HG03378 (cell line): Measurements from ENCODE around the gene ADCY2.

ENCODE experiments used
- ATAC-seq: cut with Tn5 transposase; IDR thresholded peaks from one replicate; pipeline ENCODE4 v1.9.1; 2021; ENCODE audit warnings: mild to moderate bottlenecking, moderate library complexity; ENCODE audit not compliant: unreplicated experiment

Gene ADCY2

GRCh38 chr5:7437836-7438235 lies 41.9 kb downstream of the ADCY2 start:
- ATAC-seq, result no peak

GRCh38 chr5:7445068-7445467 lies 49.1 kb downstream of the ADCY2 start:
- ATAC-seq, result no peak

GRCh38 chr5:7445831-7446230 lies 49.9 kb downstream of the ADCY2 start:
- ATAC-seq, result no peak

- no peak for ATAC-seq
These were observed 51.0 kb downstream of the ADCY2 start for GRCh38 chr5:7446913-7447312.

- ATAC-seq, result no peak
These were observed 58.0 kb downstream of the ADCY2 start for GRCh38 chr5:7453947-7454346.

DNA sequence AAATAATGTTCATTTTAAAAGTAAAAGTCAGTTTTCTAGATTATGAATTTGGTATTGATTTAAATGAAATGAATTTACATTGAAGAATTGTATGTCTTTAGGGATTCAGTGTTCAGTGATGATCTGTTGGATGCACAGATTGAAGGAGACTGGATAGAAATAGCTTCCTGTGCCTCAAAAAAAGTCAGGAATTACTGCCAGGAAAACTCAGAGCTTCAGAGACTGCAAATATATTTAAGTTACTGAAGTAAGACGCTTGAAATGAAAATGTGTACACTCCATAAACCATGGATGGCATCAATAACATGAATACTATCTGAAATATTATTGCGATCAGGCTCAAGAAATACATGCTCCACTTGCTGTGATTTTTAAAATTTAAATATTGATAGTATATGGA lies 60.3 kb downstream of the ADCY2 start:
- no peak for ATAC-seq

- ATAC-seq, result no peak
These were observed 65.4 kb downstream of the ADCY2 start for GRCh38 chr5:7461371-7461770.

DNA sequence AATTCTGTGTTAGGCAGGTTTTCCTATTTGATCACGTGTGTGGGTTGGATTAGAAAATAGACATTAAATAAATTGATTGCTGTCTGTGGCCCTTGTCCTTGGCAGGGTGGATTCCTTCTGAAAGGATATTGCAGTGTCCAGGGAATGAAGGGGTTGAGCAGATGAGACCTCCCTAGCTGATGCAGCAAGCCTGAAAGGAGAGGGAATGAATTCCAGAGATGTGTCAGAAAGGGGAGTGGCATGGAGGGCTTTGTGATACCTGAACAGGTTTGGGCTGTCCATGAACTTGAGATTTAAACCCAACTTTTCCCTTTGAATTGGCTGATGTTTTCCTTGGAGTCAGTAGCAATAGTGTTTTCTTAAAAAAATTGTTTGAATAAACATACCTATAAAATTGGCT lies 66.8 kb downstream of the ADCY2 start:
- no peak for ATAC-seq

DNA sequence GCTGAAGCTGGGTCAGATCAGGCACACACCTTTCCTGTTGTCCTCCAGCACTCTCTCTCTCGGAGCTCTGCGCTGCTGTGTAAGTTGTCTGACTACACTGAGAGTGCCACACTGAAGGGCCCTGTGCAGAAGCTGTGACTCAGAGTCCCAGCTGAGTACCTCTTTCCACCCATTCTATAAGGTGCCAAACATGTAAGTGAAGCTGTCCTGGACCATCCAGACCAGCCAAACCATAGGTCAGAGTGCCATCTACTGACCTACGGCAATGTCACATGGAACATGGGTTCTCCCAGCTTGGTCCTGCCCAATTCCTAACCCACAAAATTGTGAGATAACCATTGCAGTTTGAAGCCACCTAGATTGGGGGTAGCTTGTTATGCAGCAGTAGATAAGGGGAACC lies 68.2 kb downstream of the ADCY2 start:
- no peak for ATAC-seq

GRCh38 chr5:7467179-7467578 lies 71.2 kb downstream of the ADCY2 start:
- no peak for ATAC-seq

DNA sequence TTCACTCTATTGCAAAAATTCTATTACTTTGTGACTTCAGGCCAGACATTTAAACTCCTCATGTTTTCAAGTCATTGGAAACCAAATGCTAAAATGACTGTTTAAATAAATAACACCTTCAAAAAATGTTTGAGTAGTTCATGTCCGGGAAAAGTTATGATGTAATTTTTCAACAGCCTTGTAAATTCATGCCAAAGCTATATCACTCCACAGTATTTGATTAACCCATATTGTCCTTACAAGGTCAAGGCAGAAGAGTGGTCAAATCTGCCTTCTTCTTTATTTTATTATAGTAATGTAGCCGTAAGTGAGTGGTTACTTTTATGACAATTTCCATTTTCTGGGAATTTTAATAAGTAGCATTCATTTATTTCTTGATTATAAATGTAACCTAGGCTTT lies 72.8 kb downstream of the ADCY2 start:
- no peak for ATAC-seq

- no peak for ATAC-seq
These were observed 75.8 kb downstream of the ADCY2 start for GRCh38 chr5:7471710-7472109.

- ATAC-seq, result no peak
These were observed 77.2 kb downstream of the ADCY2 start for GRCh38 chr5:7473115-7473514.

GRCh38 chr5:7473668-7474215 lies 77.8 kb downstream of the ADCY2 start:
- no peak for ATAC-seq

DNA sequence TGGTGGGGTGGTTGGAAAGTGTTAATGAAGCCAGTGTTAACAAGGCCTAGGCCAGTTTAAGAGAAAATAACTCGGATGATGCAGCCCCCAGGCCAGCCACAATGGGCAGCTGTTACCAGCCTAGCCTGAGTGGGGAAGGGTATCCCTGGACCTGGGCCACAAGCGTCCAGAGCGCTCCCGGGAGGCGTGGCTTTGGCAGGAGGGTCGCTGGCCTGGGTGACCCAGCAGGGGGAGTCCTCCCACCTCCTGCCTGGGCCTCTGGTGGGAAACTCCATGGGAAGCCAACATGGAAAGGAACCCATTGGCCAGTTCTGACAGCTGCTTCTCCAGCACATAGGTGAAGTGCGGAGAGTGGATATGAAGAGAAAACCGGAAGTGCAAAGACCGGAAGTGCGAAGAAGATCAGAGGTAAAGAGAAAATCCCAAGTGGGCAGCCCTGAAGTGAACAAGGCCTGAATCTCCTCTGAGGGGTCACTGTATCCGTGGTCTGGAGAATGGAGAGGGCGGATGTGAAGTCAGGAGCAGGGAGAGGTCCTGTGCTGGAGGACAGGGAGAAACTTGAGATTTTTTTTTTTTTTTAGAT lies 79.0 kb downstream of the ADCY2 start:
- no peak for ATAC-seq

GRCh38 chr5:7478459-7478858 lies 82.5 kb downstream of the ADCY2 start:
- ATAC-seq, result no peak

GRCh38 chr5:7488734-7489133 lies 92.8 kb downstream of the ADCY2 start:
- ATAC-seq, result no peak

GRCh38 chr5:7492371-7492770 lies 96.4 kb downstream of the ADCY2 start:
- no peak for ATAC-seq

DNA sequence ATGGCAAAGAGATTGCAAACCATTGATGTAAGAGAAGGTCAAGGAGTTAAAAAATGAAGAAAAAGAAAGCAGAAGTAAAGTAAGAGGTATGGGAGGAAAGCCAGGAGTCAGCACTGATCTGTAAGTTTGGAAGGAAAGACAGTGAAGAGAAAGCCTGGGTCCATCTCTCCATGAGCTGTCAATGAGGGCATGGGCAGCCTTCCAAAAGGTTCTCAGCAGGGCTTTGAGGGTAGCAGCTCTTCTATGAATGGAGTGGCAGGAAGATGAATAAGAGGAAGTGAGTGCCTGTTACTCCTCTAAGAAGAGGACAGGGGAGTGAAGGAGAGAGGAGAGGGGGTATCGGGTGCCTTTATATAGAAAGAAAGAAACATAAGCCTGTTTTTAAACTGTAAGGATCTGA lies 97.1 kb downstream of the ADCY2 start:
- no peak for ATAC-seq

GRCh38 chr5:7493622-7494021 lies 97.7 kb downstream of the ADCY2 start:
- no peak for ATAC-seq

DNA sequence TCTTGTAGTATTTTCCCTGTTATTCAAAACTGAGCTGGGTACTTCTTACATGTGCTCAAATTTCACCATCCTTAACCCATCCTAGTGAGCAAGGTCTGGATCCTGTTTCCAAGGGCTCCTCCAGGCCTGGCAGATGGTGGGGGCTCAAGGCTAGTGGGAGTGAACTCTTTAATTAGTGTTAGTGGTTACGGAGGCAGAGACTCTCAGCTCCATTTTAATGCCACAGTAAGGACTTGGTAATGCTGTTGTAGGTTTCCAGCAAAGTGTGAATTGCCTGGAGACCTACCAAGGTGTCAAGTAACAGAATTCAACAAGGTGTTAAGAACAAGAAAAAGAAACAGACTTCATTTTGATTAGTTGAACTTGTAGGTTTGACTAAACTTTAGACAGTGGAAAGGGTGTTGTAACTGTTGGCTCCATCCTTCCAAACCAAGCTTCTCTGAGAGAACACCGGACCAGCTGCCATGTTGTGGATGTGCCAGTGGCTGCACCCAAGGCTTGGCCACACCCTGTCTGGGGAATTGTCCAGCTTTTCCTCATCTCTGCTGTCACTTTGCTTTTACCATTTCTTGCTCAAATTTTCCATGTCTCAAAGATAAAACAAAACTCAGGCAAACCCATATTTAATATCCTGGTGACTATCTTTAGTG lies 98.7 kb downstream of the ADCY2 start:
- no peak for ATAC-seq

DNA sequence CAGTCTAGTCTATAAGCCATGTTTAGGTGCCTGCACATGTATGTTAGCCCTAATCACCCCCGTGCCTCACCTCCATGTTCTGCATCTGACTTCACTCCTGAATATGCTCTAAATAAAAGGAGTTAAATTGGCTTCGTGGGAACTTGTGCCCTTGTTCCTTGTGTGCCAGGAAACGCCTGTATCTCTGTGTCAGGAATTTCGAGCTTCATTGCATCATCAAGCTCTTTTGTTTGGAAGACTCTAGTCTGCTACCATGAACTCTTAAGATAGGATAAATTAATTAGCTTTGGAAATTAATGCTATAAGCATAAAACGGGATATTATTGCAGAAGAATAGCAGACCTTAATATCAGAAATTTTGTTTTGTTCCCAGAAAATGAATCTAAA lies 99.2 kb downstream of the ADCY2 start:
- no peak for ATAC-seq

DNA sequence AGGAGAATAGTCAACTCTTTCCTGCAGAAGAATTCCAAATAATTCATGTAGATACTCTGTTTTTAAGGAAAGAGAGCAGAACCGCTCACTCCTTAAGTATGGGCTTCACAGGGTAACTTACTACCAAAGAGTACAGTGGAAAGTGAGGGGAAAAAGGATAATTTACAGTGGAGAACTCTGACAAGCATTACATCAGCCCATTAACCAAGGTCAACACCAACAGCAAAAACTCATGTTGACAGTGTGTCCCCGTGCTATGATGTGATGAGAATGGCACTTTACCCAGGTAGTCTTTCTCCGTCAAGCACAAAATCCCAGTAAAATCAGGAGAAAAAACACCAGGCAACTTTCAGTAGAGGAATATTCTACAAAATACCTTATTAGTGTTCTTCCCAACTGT lies 104.3 kb downstream of the ADCY2 start:
- no peak for ATAC-seq
